ENCODE data around the gene RAB3C. TPM values are rescaled to one million over a fixed set of nuclear protein-coding genes. Genes with fewer than 3 reads are reported as not detected.

RAB3C gene
- total RNA-seq, 1 experiment from 2014 or later, result not detected

GRCh38 chr5:58854441-58854840, 271.6 kb downstream of the RAB3C start:
- CTCF ChIA-PET, result interaction anchor here (0.6 to 9.9 kb wide), 3 partner anchors 16 to 357 kb away, joined by 3 to 211 read pairs (median 3); no protein-coding TSS in a partner anchor
- no peaks in the 10 kb centered on the region for H3K4me1 Mint-ChIP-seq (ENCODE audit: insufficient read depth, unreplicated experiment)
- intact Hi-C loops (cut with micrococcal nuclease), result loop anchor here (5.0 kb wide), 1 partner anchor 377 kb away; no protein-coding TSS in a partner anchor

GRCh38 chr5:58855851-58856739, 273.2 kb downstream of the RAB3C start:
- no peaks in the 10 kb centered on the region for H3K36me3 Mint-ChIP-seq (ENCODE audit: insufficient read depth, unreplicated experiment)
- ChIA-PET POLR2A (no interaction called here), CTCF (interaction anchor here (0.9 kb wide), 1 partner anchor 1558 kb away, joined by 4 read pairs; no protein-coding TSS in a partner anchor)
- H3K4me1 Mint-ChIP-seq (ENCODE audit: insufficient read depth, unreplicated experiment), result no peaks in the 10 kb centered on the region
- no peaks in the 10 kb centered on the region for H3K9me3 Mint-ChIP-seq (ENCODE audit: unreplicated experiment)
- H3K27ac Mint-ChIP-seq (ENCODE audit: low read depth, unreplicated experiment), result no peak overlapping the region
- H3K4me3 Mint-ChIP-seq (ENCODE audit: unreplicated experiment), result no peak overlapping the region
- peaks cover 88% of the 10 kb centered on the region for H3K27me3 Mint-ChIP-seq (ENCODE audit: insufficient read depth, unreplicated experiment)
- intact Hi-C loops (cut with micrococcal nuclease), result no loop called here
- BruUV-seq (replicated peaks), result no TSS peak
- TF ChIP-seq CTCF (IDR thresholded peaks at IDR 0.05; ENCODE audit: unreplicated experiment), result no peak
- no peak for DNase-seq (ENCODE audit: unreplicated experiment)

More at GRCh38 chr5:58854441-58854840, 271.6 kb downstream of the RAB3C start:
- no peaks in the 10 kb centered on the region for H3K9me3 Mint-ChIP-seq (ENCODE audit: unreplicated experiment)
- DNase-seq (ENCODE audit: unreplicated experiment), result no peak
- H3K27me3 Mint-ChIP-seq (ENCODE audit: insufficient read depth, unreplicated experiment), result peaks cover 98% of the 10 kb centered on the region
- H3K4me3 Mint-ChIP-seq (ENCODE audit: unreplicated experiment), result no peak overlapping the region
- TF ChIP-seq CTCF (IDR thresholded peaks at IDR 0.05; ENCODE audit: unreplicated experiment), result no peak
- H3K27ac Mint-ChIP-seq (ENCODE audit: low read depth, unreplicated experiment), result no peak overlapping the region
- no peaks in the 10 kb centered on the region for H3K36me3 Mint-ChIP-seq (ENCODE audit: insufficient read depth, unreplicated experiment)
- POLR2A ChIA-PET, result interaction anchor here (0.6 kb wide), 1 partner anchor 54 kb away, joined by 4 read pairs; no protein-coding TSS in a partner anchor
- no TSS peak for BruUV-seq (replicated peaks)

DNA sequence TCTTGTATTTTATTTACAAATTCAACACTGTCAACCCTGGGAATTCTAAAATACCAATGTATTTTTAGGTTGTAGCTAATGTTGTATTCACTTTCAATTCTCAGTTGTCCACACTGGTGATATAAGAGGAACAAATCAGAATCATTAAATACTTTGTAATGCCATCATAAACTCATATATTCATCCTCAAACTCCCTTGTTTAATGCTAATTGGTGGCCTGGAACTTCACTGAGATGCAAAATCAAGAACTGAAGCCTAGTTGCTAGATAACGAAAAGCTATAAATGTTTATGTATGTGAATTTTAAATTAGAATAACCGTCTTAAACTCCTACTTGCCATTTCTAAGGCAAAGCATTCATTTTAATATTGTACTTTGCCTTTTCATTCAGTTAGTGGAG, 274.7 kb downstream of the RAB3C start:
- Mint-ChIP-seq H3K4me1 (ENCODE audit: insufficient read depth, unreplicated experiment) (no peaks in the 10 kb centered on the region), H3K4me3 (ENCODE audit: unreplicated experiment) (no peak overlapping the region), H3K36me3 (ENCODE audit: insufficient read depth, unreplicated experiment) (no peaks in the 10 kb centered on the region), H3K27ac (ENCODE audit: low read depth, unreplicated experiment) (no peak overlapping the region), H3K9me3 (ENCODE audit: unreplicated experiment) (no peaks in the 10 kb centered on the region), H3K27me3 (ENCODE audit: insufficient read depth, unreplicated experiment) (peaks cover 73% of the 10 kb centered on the region)
- CTCF ChIA-PET, result interaction anchor here (0.6 to 4.4 kb wide), 3 partner anchors 8 to 362 kb away, joined by 3 to 42 read pairs (median 7); no protein-coding TSS in a partner anchor
- BruUV-seq (replicated peaks), result no TSS peak
- DNase-seq (ENCODE audit: unreplicated experiment), result no peak
- POLR2A ChIA-PET, result interaction anchor here (1.0 kb wide), 1 partner anchor 24 kb away, joined by 5 read pairs; no protein-coding TSS in a partner anchor
- no peak for TF ChIP-seq CTCF (IDR thresholded peaks at IDR 0.05; ENCODE audit: unreplicated experiment)
- intact Hi-C loops (cut with micrococcal nuclease), result no loop called here

GRCh38 chr5:58860680-58861079, 277.8 kb downstream of the RAB3C start:
- Mint-ChIP-seq H3K36me3 (ENCODE audit: insufficient read depth, unreplicated experiment) (no peaks in the 10 kb centered on the region), H3K4me3 (ENCODE audit: unreplicated experiment) (no peak overlapping the region), H3K9me3 (ENCODE audit: unreplicated experiment) (no peaks in the 10 kb centered on the region), H3K27ac (ENCODE audit: low read depth, unreplicated experiment) (no peak overlapping the region), H3K27me3 (ENCODE audit: insufficient read depth, unreplicated experiment) (peaks cover 42% of the 10 kb centered on the region), H3K4me1 (ENCODE audit: insufficient read depth, unreplicated experiment) (no peaks in the 10 kb centered on the region)
- no peak for DNase-seq (ENCODE audit: unreplicated experiment)
- CTCF ChIA-PET, result interaction anchor here (0.6 to 4.4 kb wide), 5 partner anchors 9 to 362 kb away, joined by 3 to 42 read pairs (median 4); no protein-coding TSS in a partner anchor
- intact Hi-C loops (cut with micrococcal nuclease), result no loop called here
- POLR2A ChIA-PET, result interaction anchor here (1.1 kb wide), 1 partner anchor 32 kb away, joined by 5 read pairs; no protein-coding TSS in a partner anchor
- BruUV-seq (replicated peaks), result no TSS peak
- no peak for TF ChIP-seq CTCF (IDR thresholded peaks at IDR 0.05; ENCODE audit: unreplicated experiment)
